Ishikawa (cell line): ENCODE measurements around the gene TMEM198.
A peak's percentile ranks its signal among the peaks of the same experiment; 100 is the strongest.

ENCODE experiments used
- EGR1 ChIP-seq: IDR thresholded peaks from 2 replicates; pipeline ENCODE4 v1.6.1; 2012
- FOXM1 ChIP-seq: IDR thresholded peaks from 2 replicates; pipeline ENCODE4 v1.6.1; 2012; ENCODE audit warnings: low read depth, borderline replicate concordance
- MAX ChIP-seq: IDR thresholded peaks from 2 replicates; pipeline ENCODE4 v1.6.1; 2012
- NFIC ChIP-seq: IDR thresholded peaks from 2 replicates; pipeline ENCODE4 v1.6.1; 2012
- RAD21 ChIP-seq: IDR thresholded peaks from 2 replicates; pipeline ENCODE4 v1.6.1; 2012; ENCODE audit warnings: low read depth
- REST ChIP-seq: IDR thresholded peaks from 2 replicates; pipeline ENCODE4 v1.6.1; 2012; ENCODE audit warnings: low read depth, mild to moderate bottlenecking
- TAF1 ChIP-seq: IDR thresholded peaks from 2 replicates; pipeline ENCODE4 v1.6.1; 2012; ENCODE audit warnings: low read depth, mild to moderate bottlenecking
- TCF12 ChIP-seq: IDR thresholded peaks from 2 replicates; pipeline ENCODE4 v1.6.1; 2012; ENCODE audit warnings: low read depth
- TEAD4 ChIP-seq: IDR thresholded peaks from 2 replicates; pipeline ENCODE4 v1.6.1; 2012
- USF1 ChIP-seq: IDR thresholded peaks from 2 replicates; pipeline ENCODE4 v1.6.1; 2012
- YY1 ChIP-seq: IDR thresholded peaks from 2 replicates; pipeline ENCODE4 v1.6.1; 2012; ENCODE audit warnings: low read depth
- ZBTB7A ChIP-seq: IDR thresholded peaks from 2 replicates; pipeline ENCODE4 v1.6.1; 2012; ENCODE audit warnings: low read depth

Gene TMEM198

GRCh38 chr2:219560037-219560892 lies 16.4 kb downstream of the TMEM198 start:
- TF ChIP-seq FOXM1 (no peak), RAD21 (peak; percentile 16; the same call in 1 of the 2 replicates), NFIC (no peak), TEAD4 (no peak), MAX (no peak), EGR1 (no peak)

- TF ChIP-seq REST: no peak
- TF ChIP-seq FOXM1: no peak
- no peak for TF ChIP-seq EGR1
- TF ChIP-seq YY1: no peak
- TF ChIP-seq RAD21: no peak
- no peak for TF ChIP-seq TAF1
- no peak for TF ChIP-seq USF1
These were observed 17.0 kb downstream of the TMEM198 start for GRCh38 chr2:219560893-219561178.

GRCh38 chr2:219561179-219562048 lies 17.6 kb downstream of the TMEM198 start:
- no peak for TF ChIP-seq MAX
- TF ChIP-seq TAF1: no peak
- TF ChIP-seq FOXM1: no peak
- TF ChIP-seq TCF12: no peak
- no peak for TF ChIP-seq YY1
- TF ChIP-seq TEAD4: no peak
- TF ChIP-seq REST: no peak

- TF ChIP-seq RAD21: no peak
- peak; percentile 33; the same call in 1 of the 2 replicates for TF ChIP-seq REST
- no peak for TF ChIP-seq ZBTB7A
These were observed 18.5 kb downstream of the TMEM198 start for GRCh38 chr2:219562049-219563020.
